Thymus (tissue), 14 donors: ENCODE measurements around the gene GUCA1C. TPM values are rescaled to one million over a fixed set of nuclear protein-coding genes. Genes with fewer than 3 reads are reported as not detected.

Experiments
- DNase-seq, 9 donors: peaks; one replicate each; pipeline ENCODE4 v3.0.0-alpha.2; 2013; ENCODE audit warnings: low spot score in 9 of 9, low read depth in 6 of 9, missing footprints in 1 of 9
- H3K27ac ChIP-seq, 2 donors: one replicate each; pipeline ENCODE4 v1.5.1; 2013; ENCODE audit warnings: control low read depth in 1 of 2, low read depth in 1 of 2, low read length in 1 of 2, mild to moderate bottlenecking in 1 of 2, moderate library complexity in 1 of 2
- H3K27me3 ChIP-seq, 2 donors: one replicate each; pipeline ENCODE4 v1.5.1; 2013; ENCODE audit warnings: low read length in 1 of 2; ENCODE audit not compliant: control insufficient read depth in 2 of 2, insufficient read depth in 1 of 2
- H3K36me3 ChIP-seq, 2 donors: one replicate each; pipeline ENCODE4 v1.5.1; 2013; ENCODE audit warnings: low read length in 1 of 2, mild to moderate bottlenecking in 1 of 2, moderate library complexity in 1 of 2; ENCODE audit not compliant: control insufficient read depth in 2 of 2, insufficient read depth in 2 of 2
- H3K4me1 ChIP-seq, 2 donors: one replicate each; pipeline ENCODE4 v1.5.1; 2013; ENCODE audit warnings: low read length in 2 of 2; ENCODE audit not compliant: control insufficient read depth in 2 of 2, insufficient read depth in 2 of 2
- H3K4me3 ChIP-seq, 2 donors: one replicate each; pipeline ENCODE4 v1.5.1; 2013; ENCODE audit warnings: low read length in 2 of 2, control low read depth in 1 of 2, mild to moderate bottlenecking in 1 of 2
- H3K9me3 ChIP-seq, 2 donors: one replicate each; pipeline ENCODE4 v1.5.1; 2013; ENCODE audit warnings: low read length in 1 of 2, mild to moderate bottlenecking in 1 of 2; ENCODE audit not compliant: control insufficient read depth in 2 of 2, insufficient read depth in 1 of 2
- WGBS: extraction: QIAGEN DNeasy Blood & Tissue Kit; methylation state at CpG from one replicate; pipeline ENCODE4 v1.1.7; 2013; 5-methylcytosine and 5-hydroxymethylcytosine counted together
- long read RNA-seq, 10 donors: transcript quantifications; one replicate each; lab custom pipeline, GENCODE V29; 2026
- polyA plus RNA-seq: library from polyadenylated mRNA; stranded (reverse); fragments of 200-250 nt; gene quantifications from one replicate; pipeline ENCODE4 v1.2.3, GENCODE V29; 2013
- total RNA-seq: library from RNA; stranded (reverse); fragments of 120-200 nt; gene quantifications from one replicate; pipeline ENCODE4 v1.2.4, GENCODE V29; 2013
- donor health status: healthy.

The GUCA1C gene
- not detected for total RNA-seq
- 0.11 TPM for polyA plus RNA-seq
- long read RNA-seq, donor 1: 0 reads
- long read RNA-seq, donor 2: 0 reads
- long read RNA-seq, donor 3: 0 reads
- long read RNA-seq, donor 4: 0 reads
- long read RNA-seq, donor 5: 0 reads
- long read RNA-seq, donor 6: 0 reads
- long read RNA-seq, donor 7: 0 reads
- long read RNA-seq, donor 8: 0 reads
- long read RNA-seq, donor 9: 0 reads
- long read RNA-seq, donor 10: 0 reads

GRCh38 chr3:108953700-108954099, at the start of gene GUCA1C:
Gene GUCA1C (minus strand): TSS chr3:108953879. CDS start chr3:108953762, 117 bp downstream.
- Histone ChIP-seq H3K9me3 (no peaks in the 10 kb centered on the region), H3K4me3 (no peak within 1 kb of the TSS), H3K27ac (no peak within 1 kb of the TSS), H3K27me3 (no peaks in the 10 kb centered on the region), H3K36me3 (no peaks in the 10 kb centered on the region), H3K4me1 (no peaks in the 10 kb centered on the region)
- no peak for DNase-seq
- 96% methylated on average over 1 of the region's 1 CpG for WGBS

- H3K4me3 ChIP-seq: no peak overlapping the region
- no peaks in the 10 kb centered on the region for H3K36me3 ChIP-seq
- H3K4me1 ChIP-seq: no peaks in the 10 kb centered on the region
- 90% methylated on average over 3 of the region's 3 CpGs for WGBS
- no peak overlapping the region for H3K27ac ChIP-seq
- no peaks in the 10 kb centered on the region for H3K9me3 ChIP-seq
- no peaks in the 10 kb centered on the region for H3K27me3 ChIP-seq
- DNase-seq: no peak
Observed at GRCh38 chr3:108998436-108998835, 44.8 kb upstream of the GUCA1C start.

- Histone ChIP-seq H3K4me1 (no peaks in the 10 kb centered on the region), H3K27me3 (no peaks in the 10 kb centered on the region), H3K36me3 (no peaks in the 10 kb centered on the region), H3K4me3 (no peak overlapping the region), H3K9me3 (no peaks in the 10 kb centered on the region), H3K27ac (no peak overlapping the region)
- 6% methylated on average over 1 of the region's 1 CpG for WGBS
- no peak for DNase-seq
Observed at GRCh38 chr3:108985844-108986243, 32.2 kb upstream of the GUCA1C start.

- H3K4me3 ChIP-seq: no peak overlapping the region
- 99% methylated on average over 1 of the region's 1 CpG for WGBS
- no peaks in the 10 kb centered on the region for H3K36me3 ChIP-seq
- H3K27me3 ChIP-seq: no peaks in the 10 kb centered on the region
- H3K27ac ChIP-seq: no peak overlapping the region
- H3K4me1 ChIP-seq: no peaks in the 10 kb centered on the region
- no peaks in the 10 kb centered on the region for H3K9me3 ChIP-seq
- DNase-seq: no peak
Observed at GRCh38 chr3:108983051-108983450, 29.4 kb upstream of the GUCA1C start.

GRCh38 chr3:108976058-108976457, 22.4 kb upstream of the GUCA1C start:
- Histone ChIP-seq H3K27me3 (no peaks in the 10 kb centered on the region), H3K4me1 (no peaks in the 10 kb centered on the region), H3K27ac (no peak overlapping the region), H3K4me3 (no peak overlapping the region), H3K9me3 (no peaks in the 10 kb centered on the region), H3K36me3 (no peaks in the 10 kb centered on the region)
- WGBS: 49% methylated on average over 2 of the region's 2 CpGs
- no peak for DNase-seq

- Histone ChIP-seq H3K27ac (no peak overlapping the region), H3K36me3 (no peaks in the 10 kb centered on the region), H3K4me3 (no peak overlapping the region), H3K4me1 (no peaks in the 10 kb centered on the region), H3K9me3 (no peaks in the 10 kb centered on the region), H3K27me3 (no peaks in the 10 kb centered on the region)
- DNase-seq: no peak
- 98% methylated on average over 1 of the region's 1 CpG for WGBS
Observed at GRCh38 chr3:108973019-108973418, 19.3 kb upstream of the GUCA1C start.

GRCh38 chr3:108972482-108972881, 18.8 kb upstream of the GUCA1C start:
- DNase-seq: no peak
- WGBS: 94% methylated on average over 3 of the region's 3 CpGs
- H3K27me3 ChIP-seq: no peaks in the 10 kb centered on the region

GRCh38 chr3:108970561-108970960, 16.9 kb upstream of the GUCA1C start:
- 65% methylated on average over 3 of the region's 3 CpGs for WGBS
- H3K36me3 ChIP-seq: no peaks in the 10 kb centered on the region
- no peak overlapping the region for H3K4me3 ChIP-seq
- H3K9me3 ChIP-seq: no peaks in the 10 kb centered on the region
- DNase-seq: no peak
- no peaks in the 10 kb centered on the region for H3K4me1 ChIP-seq
- H3K27me3 ChIP-seq: no peaks in the 10 kb centered on the region
- no peak overlapping the region for H3K27ac ChIP-seq

More at GRCh38 chr3:108972482-108972881, 18.8 kb upstream of the GUCA1C start:
- Histone ChIP-seq H3K27ac (no peak overlapping the region), H3K4me1 (no peaks in the 10 kb centered on the region), H3K9me3 (no peaks in the 10 kb centered on the region), H3K36me3 (no peaks in the 10 kb centered on the region), H3K4me3 (no peak overlapping the region)

GRCh38 chr3:108966773-108967172, 13.1 kb upstream of the GUCA1C start:
- Histone ChIP-seq H3K27me3 (no peaks in the 10 kb centered on the region), H3K9me3 (no peaks in the 10 kb centered on the region), H3K4me1 (no peaks in the 10 kb centered on the region), H3K36me3 (no peaks in the 10 kb centered on the region), H3K4me3 (no peak overlapping the region), H3K27ac (no peak overlapping the region)
- WGBS: 99% methylated on average over 3 of the region's 3 CpGs
- no peak for DNase-seq
